ENCODE measurements around the gene HPRT1. TPM values are rescaled to one million over a fixed set of nuclear protein-coding genes. Genes with fewer than 3 reads are reported as not detected.

HPRT1 gene
- total RNA-seq, 2 experiments from 2014 or later, result 98.0 to 104 TPM

DNA sequence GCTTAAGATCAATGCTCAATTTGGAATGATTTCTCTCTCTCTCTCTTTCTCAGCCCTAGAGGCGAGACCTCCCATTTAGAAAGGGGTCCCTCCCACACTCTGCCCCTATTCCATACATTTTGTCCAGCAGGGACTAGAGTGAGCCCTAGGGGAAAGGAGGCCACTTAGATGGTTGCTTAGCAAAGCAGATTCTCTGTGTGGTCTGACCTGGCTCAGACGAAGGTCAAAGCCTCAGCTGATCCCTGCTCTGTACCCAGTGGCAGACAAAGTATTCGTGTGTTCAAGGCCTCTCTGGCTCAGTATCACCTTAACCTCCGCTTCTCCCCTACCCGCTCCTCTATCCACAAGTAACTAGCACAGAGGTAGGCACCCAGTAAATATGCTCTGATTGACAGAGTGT, 78.4 kb downstream of the HPRT1 start:
- ChIA-PET POLR2A (no interaction called here), CTCF (no interaction called here)

- POLR2A ChIA-PET, result interaction anchor here (0.6 kb wide), 1 partner anchor 61 kb away, joined by 3 read pairs; no protein-coding TSS in a partner anchor
- CTCF ChIA-PET, result no interaction called here
Measured at GRCh38 chrX:134541906-134542305, 81.9 kb downstream of the HPRT1 start.

GRCh38 chrX:134542485-134542884, 82.5 kb downstream of the HPRT1 start:
- CTCF ChIA-PET, result no interaction called here
- POLR2A ChIA-PET, result no interaction called here

- POLR2A ChIA-PET, result no interaction called here
Measured at GRCh38 chrX:134543288-134543687, 83.3 kb downstream of the HPRT1 start.

DNA sequence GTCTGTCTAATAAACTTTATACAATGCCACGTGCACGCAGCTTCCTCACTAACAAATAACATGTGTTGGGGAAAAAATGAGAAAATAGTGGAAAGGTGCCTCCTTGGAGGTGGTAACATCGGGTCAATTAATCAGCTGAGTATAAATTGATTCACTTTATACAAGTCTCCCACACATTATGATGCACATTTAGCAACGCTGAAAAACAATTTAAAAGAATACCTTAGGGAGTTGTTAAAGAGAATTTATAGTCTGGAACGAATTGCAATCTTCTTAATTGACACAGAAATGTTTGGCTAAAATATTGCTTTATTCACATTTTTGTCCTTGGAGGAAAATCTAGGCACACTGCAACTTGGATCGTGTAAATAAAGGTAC, 84.2 kb downstream of the HPRT1 start:
- POLR2A ChIA-PET, result no interaction called here
- CTCF ChIA-PET, result no interaction called here

More at GRCh38 chrX:134543288-134543687, 83.3 kb downstream of the HPRT1 start:
- CTCF ChIA-PET, result no interaction called here

DNA sequence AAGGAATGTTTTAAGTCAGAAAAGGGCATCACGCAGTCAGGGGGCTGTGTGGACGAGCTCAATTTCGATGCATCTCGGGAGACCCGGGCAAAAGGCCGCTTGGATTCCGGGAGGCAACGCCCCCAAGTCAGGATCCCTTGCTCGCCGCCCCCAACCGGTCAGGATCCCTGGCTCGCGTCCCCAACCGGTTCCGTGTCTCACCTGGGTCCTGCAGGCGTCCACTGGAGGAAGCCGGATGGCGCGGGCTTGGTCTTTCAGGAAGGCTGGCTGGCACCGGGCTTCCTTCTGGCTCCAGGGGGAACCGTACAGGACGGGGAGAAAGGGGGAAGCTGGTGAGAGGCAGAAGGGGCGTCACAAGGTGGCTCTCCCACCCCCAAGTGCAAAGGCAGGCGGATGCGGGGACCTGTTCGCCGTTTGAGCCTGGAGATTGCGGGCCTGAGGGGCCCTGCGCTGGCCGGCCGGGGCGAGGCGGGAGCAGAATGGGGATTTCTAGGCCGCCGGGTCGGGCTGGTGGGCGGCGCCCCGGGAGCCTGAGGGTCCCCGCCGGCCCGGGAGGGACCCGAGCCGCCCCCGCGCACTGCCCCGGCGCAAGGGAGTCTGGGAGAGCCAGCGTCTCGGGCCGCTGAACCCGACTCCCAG, 84.7 kb downstream of the HPRT1 start:
- CTCF ChIA-PET, result no interaction called here
- POLR2A ChIA-PET, result no interaction called here

GRCh38 chrX:134545510-134545909, 85.5 kb downstream of the HPRT1 start:
- ChIA-PET POLR2A (no interaction called here), CTCF (no interaction called here)

- CTCF ChIA-PET, result no interaction called here
- POLR2A ChIA-PET, result no interaction called here
Measured at GRCh38 chrX:134546187-134546586, 86.2 kb downstream of the HPRT1 start.

- CTCF ChIA-PET, result interaction anchor here (0.7 kb wide), 1 partner anchor 208 kb away, joined by 3 read pairs; no protein-coding TSS in a partner anchor
- POLR2A ChIA-PET, result no interaction called here
Measured at GRCh38 chrX:134547047-134547679, 87.2 kb downstream of the HPRT1 start.

GRCh38 chrX:134548257-134549201, 88.6 kb downstream of the HPRT1 start:
- ChIA-PET CTCF (no interaction called here), POLR2A (no interaction called here)

Other genes starting within 250 kb of the HPRT1 start
- gene CCDC160, start 223.0 kb upstream of the HPRT1 start, total RNA-seq, result not detected
- gene PHF6, start 86.9 kb upstream of the HPRT1 start, total RNA-seq, result 10 to 100 TPM; 67.7 to 68.0 TPM
- not detected for gene PLAC1, start 198.3 kb downstream of the HPRT1 start, total RNA-seq

Measured in activated CD8-positive, alpha-beta memory T cell treated with anti-CD3 and anti-CD28 coated beads for 36 hours (primary cell).